GM12891 (cell line): Measurements from ENCODE around the gene FOXP4.

ENCODE experiments used
- PAX5 ChIP-seq: IDR thresholded peaks from 2 replicates; pipeline ENCODE4 v1.6.1; 2011; ENCODE audit warnings: low read length, moderate library complexity, mild to moderate bottlenecking; ENCODE audit not compliant: insufficient read depth, severe bottlenecking
- POLR2A ChIP-seq: IDR thresholded peaks from 2 replicates; pipeline ENCODE4 v1.6.1; 2011; ENCODE audit warnings: low read depth, low read length, control low read depth
- POLR2AphosphoS5 ChIP-seq: IDR thresholded peaks from 2 replicates; pipeline ENCODE4 v1.6.1; 2011; ENCODE audit warnings: low read depth, low read length, control low read depth
- TAF1 ChIP-seq: IDR thresholded peaks from 2 replicates; pipeline ENCODE4 v1.6.1; 2011; ENCODE audit warnings: low read depth, low read length, control low read depth

DNA sequence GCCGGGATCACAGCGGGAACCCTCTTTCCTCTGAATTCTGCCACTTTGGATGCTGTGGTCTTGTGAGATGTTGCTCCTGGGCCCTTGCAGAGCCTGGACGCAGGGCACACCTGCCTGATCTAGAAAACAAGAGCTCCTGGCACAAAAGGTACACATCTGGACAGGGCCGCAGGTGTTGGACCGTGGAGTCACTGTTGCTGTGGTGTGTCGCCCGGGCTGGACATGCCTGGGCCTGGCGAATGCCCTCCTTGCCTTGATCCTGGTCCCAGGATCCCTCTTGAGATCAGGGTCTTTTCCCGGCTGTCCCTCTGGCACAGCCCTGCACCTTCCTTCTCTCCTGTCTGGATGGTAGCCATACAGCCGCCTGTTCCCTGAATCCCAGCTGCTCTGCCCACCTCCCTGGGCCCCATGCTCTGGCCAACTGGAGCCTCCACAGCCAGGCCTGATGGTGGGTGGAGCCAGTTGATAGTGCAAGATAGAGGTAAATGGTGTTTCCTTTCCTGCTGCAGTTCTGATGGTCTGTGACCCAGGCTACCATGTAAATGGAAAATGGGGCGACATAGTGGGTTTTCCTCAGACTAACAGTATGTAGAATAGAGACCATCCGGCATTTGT is 5.0 kb downstream of the FOXP4 start:
- TF ChIP-seq PAX5 (no peak), TAF1 (no peak), POLR2A (no peak), POLR2AphosphoS5 (no peak)
